NCI-H2196 treated with DMSO at 0.1 percent for 48 hours (cell line): ENCODE data around the gene RANBP1.
A peak's percentile ranks its signal among the peaks of the same experiment; 100 is the strongest.

Experiments used
- DNase-seq: peaks from one replicate; lab custom pipeline; 2025; ENCODE audit not compliant: unreplicated experiment; lab: John Stamatoyannopoulos, UW

Gene RANBP1

DNA sequence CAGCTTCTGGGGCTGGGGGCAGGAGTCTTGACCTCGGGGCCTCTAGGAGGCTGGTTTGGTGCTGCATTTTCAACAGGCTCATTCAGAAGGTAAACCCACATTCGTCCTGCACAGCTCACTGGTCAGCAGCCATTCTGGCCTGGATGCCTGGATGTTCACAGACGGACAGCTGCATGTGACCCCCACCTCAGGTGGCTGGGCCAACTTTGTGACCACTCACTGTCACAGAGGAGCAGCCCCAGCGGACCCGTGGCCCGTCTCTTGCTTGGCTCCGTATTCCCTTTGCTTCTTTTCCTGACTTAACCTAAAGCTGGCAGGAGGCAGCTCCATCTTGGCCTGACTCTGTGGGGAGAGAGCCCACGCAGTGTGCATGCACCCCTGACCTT lies 27.6 kb upstream of the RANBP1 start:
- DNase-seq, result no peak

GRCh38 chr22:20089226-20089976 lies 26.5 kb upstream of the RANBP1 start:
- DNase-seq, result no peak

GRCh38 chr22:20089977-20090729 lies 25.8 kb upstream of the RANBP1 start:
- no peak for DNase-seq

DNA sequence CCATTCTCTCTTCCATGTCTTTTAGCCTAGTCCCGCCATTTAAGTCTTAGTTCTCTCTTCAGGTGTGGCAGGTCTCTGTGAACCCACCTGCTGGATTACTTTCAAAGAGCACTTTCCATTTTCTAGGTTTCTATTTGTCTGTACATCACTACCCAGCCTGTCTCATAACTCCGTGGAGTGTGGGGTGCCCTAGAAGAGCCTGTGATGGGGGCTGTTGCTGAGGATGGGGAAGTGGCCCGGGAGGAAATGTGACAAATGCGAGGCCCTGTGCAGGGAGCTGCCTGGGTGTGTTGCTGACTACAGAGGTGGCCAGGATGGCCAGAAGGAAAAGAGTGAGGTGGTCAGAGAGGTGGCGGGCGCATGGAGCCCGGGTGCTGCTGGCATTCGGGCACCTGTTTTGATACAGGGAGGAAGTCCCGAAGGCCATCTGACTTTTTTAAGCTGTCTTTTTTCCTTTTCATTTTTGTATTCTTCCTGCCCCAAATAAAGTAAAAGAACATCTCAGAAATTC lies 25.1 kb upstream of the RANBP1 start:
- DNase-seq, result no peak

GRCh38 chr22:20091690-20092476 lies 24.0 kb upstream of the RANBP1 start:
- no peak for DNase-seq

DNA sequence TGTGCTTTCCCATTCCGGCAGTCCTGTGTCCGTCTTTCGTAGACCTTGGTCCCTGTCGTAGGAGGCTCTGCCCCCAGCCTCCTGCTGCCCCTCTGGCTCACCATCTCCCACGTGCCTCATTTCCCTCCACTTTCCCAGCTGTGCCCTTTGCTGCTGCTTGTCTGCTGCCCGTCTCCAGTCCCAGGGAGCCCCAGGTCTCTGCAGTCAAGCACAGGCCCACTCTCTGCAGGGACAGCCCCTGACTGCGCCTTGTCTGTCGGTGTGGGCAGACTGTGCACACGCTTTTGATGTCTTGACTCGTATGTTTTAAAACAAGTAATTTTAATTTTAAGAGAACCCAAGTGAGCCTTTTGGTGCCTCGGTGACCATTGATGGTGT lies 23.4 kb upstream of the RANBP1 start:
- no peak for DNase-seq

DNA sequence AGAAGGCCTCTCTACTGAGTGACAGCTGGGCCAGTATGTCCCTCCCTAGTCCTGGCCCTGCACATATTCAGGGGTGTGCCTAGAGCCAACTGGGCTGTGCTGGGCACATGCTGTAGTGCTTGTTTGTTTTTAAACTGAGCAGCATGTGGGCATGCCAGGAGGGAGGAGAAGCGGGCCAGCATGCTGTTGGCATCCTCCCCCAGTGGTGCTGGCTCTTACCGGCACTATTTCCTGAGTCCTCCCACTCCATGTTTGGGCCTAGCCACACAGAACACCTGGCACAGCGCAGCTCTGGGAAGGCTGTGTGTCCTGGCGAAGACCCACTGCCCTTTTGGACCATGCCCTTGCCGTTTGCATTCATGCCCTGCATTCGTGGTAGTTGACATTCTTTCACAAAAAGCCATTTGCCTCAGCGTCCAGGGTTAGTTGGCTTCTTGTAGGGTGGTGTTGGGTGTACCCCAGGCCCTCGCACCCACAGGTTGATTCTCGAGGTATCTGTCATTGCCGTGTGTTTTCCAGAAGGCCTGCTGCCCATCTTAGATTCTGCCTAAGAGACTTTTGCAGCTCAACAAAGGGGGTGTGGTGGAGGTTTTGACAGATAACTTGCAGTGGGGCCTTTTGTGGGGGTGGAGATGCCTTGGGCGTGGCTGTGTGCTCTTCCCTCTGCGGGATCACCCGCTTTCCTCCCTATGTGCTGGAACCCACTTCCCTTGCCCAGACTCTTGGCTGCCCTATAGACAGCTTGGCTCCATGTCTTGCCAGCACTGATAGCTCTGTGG lies 22.3 kb upstream of the RANBP1 start:
- DNase-seq, result peak; percentile 12

- DNase-seq, result no peak
Measured at GRCh38 chr22:20094197-20094807, 21.6 kb upstream of the RANBP1 start.

GRCh38 chr22:20095521-20095920 lies 20.4 kb upstream of the RANBP1 start:
- no peak for DNase-seq

DNA sequence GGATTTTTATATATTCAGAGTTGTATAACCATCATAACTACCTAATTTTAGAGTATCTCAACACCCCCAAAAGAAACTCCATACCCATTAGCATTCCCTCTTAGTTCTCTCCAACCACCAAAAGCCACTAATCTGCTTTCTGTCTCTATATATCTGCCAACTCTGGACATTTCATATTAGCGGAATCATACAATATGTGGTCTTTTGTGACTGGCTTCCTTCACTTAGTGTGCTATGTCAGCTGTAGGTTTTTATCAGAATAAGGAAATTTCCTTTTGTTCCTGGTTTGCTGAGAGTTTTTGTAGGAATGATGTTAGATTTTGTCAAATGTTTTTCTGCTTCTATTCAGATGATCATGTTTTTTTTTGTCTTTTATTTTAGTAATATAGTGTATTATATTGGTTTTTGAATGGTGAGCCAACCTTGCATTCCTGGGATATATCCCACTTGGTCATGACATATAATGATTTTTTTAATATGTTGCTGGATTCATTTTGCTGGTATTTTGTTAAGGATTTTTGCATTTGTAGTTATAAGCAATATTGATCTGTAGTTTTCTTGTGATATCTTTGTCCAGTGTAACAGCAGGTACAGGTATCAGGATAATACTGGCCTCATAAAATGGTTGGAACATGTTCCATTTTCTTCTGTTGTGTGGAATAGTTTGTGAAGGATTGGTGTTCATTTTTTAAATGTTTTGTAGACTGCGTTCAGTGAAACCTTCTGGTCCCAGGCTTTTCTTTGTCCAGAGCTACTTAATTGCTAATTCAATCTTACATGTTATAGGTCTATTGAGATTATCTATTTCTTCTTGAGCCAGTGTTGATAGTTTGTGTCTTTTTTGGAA lies 19.1 kb upstream of the RANBP1 start:
- DNase-seq, result no peak

- DNase-seq, result no peak
Measured at GRCh38 chr22:20099099-20099711, 16.7 kb upstream of the RANBP1 start.

GRCh38 chr22:20101638-20102037 lies 14.3 kb upstream of the RANBP1 start:
- no peak for DNase-seq

DNA sequence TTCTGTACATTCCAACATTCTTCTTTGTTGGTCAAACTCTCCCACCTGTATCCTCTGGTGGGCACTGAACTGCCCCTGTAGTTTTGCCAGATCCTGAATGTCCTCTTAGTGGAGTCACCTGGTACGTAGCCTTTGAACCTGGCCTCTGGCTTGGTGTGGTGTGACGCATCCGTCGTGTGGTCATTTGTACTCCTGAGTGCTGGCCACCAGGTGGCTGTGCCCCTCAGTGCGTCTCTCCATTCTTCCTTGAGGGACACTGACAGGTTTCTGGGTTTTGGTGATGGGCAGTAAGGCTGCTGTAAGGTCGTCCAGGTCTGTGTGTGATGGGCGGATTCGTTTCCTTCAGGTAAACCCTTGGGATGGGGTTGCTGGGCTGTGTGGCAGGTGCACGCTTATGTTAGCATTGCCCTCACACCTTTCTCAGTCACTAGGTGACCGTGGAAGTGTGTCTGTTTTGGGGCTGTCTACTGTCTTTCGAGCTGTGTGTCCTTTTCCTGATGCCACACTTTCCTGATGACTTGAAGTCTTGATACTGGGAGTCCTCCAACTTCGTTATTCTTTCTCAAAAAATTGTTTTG lies 13.6 kb upstream of the RANBP1 start:
- DNase-seq, result no peak

- DNase-seq, result no peak
Measured at GRCh38 chr22:20105456-20106204, 10.3 kb upstream of the RANBP1 start.

GRCh38 chr22:20106205-20106848 lies 9.6 kb upstream of the RANBP1 start:
- DNase-seq, result no peak

GRCh38 chr22:20106849-20107237 lies 9.1 kb upstream of the RANBP1 start:
- no peak for DNase-seq

DNA sequence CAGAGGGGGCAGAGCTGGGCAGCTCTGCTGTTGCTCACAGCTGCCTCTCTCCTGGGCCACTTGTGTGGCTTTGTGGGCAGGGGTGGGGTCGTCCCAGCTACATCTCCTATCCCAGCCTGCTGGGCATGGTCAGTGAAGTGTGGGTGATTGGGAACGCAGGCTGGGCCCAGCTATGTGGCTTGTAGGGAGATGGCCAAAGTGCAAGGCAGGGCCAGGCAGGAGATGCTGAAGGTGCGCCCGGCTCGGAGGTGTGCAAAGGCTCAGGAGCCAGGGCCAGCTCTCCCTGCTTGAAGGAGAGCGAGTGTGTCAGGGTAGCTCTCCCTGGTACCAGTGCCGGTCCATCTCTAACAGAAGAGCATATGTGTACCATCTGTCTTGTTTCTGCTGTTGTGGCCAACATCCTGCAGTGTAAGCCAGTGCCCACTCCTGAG lies 8.4 kb upstream of the RANBP1 start:
- no peak for DNase-seq
